Measurements from ENCODE around the gene FAM9B. TPM values are rescaled to one million over a fixed set of nuclear protein-coding genes. Genes with fewer than 3 reads are reported as not detected.

Gene FAM9B
- total RNA-seq, 1 experiment from 2014 or later: 0.19 TPM

- Histone ChIP-seq H3K27ac (ENCODE audit: low read depth, low read length, poor library complexity, severe bottlenecking) (no peak overlapping the region), H3K36me3 (ENCODE audit: insufficient read depth, low read length, poor library complexity, severe bottlenecking) (no peaks in the 10 kb centered on the region), H3K27me3 (replicated peaks; ENCODE audit: insufficient read depth, low read depth, low read length, poor library complexity) (no peaks in the 10 kb centered on the region), H3K9me3 (ENCODE audit: low read depth, low read length, poor library complexity, severe bottlenecking) (no peaks in the 10 kb centered on the region), H3K4me3 (ENCODE audit: low read depth, low read length, poor library complexity, severe bottlenecking) (no peak overlapping the region), H3K4me1 (ENCODE audit: insufficient read depth, low read length, poor library complexity, severe bottlenecking) (no peaks in the 10 kb centered on the region)
- POLR2A ChIA-PET (ENCODE audit: low non-redundant PET): interaction anchor here (0.6 kb wide), 1 partner anchor 1590 kb away, joined by 6 read pairs; no protein-coding TSS in a partner anchor
- BruUV-seq (replicated peaks): no TSS peak
- DNase-seq (ENCODE audit: low spot score): no peak
- TF ChIP-seq, protein P1, sequence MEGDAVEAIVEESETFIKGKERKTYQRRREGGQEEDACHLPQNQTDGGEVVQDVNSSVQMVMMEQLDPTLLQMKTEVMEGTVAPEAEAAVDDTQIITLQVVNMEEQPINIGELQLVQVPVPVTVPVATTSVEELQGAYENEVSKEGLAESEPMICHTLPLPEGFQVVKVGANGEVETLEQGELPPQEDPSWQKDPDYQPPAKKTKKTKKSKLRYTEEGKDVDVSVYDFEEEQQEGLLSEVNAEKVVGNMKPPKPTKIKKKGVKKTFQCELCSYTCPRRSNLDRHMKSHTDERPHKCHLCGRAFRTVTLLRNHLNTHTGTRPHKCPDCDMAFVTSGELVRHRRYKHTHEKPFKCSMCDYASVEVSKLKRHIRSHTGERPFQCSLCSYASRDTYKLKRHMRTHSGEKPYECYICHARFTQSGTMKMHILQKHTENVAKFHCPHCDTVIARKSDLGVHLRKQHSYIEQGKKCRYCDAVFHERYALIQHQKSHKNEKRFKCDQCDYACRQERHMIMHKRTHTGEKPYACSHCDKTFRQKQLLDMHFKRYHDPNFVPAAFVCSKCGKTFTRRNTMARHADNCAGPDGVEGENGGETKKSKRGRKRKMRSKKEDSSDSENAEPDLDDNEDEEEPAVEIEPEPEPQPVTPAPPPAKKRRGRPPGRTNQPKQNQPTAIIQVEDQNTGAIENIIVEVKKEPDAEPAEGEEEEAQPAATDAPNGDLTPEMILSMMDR (conservative IDR thresholded peaks at IDR 0.05; ENCODE audit: low read depth, low read length): no peak
- TF ChIP-seq EZH2 (IDR thresholded peaks at IDR 0.05; ENCODE audit: borderline replicate concordance, low read depth, low read length, poor library complexity, severe bottlenecking): no peak
- CTCF ChIA-PET: no interaction called here
- intact Hi-C loops (cut with micrococcal nuclease; ENCODE audit: unreplicated experiment): no loop called here
These were observed 53.2 kb downstream of the FAM9B start for GRCh38 chrX:8980756-8981155.

Other genes with a start within 250 kb of the FAM9B start
- gene FAM9A, start 232.7 kb downstream of the FAM9B start, total RNA-seq (2021): not detected in 2 replicates

Measured in A673 (cell line).